CD4-positive, alpha-beta T cell treated with Interleukin-6 at 100 ng/mL for 8 hours (primary cell): ENCODE measurements around the gene ATP8B4.
"Not testable (repeated sequence)": the region's sequence is repeated elsewhere in the genome, so short reads cannot be mapped to it uniquely, and the experiment has no call there.

ENCODE experiments used
- DNase-seq: peaks from one replicate; pipeline ENCODE4 v3.0.0-alpha.2; 2020; ENCODE audit warnings: mixed read lengths, low spot score

Gene ATP8B4, protein sequence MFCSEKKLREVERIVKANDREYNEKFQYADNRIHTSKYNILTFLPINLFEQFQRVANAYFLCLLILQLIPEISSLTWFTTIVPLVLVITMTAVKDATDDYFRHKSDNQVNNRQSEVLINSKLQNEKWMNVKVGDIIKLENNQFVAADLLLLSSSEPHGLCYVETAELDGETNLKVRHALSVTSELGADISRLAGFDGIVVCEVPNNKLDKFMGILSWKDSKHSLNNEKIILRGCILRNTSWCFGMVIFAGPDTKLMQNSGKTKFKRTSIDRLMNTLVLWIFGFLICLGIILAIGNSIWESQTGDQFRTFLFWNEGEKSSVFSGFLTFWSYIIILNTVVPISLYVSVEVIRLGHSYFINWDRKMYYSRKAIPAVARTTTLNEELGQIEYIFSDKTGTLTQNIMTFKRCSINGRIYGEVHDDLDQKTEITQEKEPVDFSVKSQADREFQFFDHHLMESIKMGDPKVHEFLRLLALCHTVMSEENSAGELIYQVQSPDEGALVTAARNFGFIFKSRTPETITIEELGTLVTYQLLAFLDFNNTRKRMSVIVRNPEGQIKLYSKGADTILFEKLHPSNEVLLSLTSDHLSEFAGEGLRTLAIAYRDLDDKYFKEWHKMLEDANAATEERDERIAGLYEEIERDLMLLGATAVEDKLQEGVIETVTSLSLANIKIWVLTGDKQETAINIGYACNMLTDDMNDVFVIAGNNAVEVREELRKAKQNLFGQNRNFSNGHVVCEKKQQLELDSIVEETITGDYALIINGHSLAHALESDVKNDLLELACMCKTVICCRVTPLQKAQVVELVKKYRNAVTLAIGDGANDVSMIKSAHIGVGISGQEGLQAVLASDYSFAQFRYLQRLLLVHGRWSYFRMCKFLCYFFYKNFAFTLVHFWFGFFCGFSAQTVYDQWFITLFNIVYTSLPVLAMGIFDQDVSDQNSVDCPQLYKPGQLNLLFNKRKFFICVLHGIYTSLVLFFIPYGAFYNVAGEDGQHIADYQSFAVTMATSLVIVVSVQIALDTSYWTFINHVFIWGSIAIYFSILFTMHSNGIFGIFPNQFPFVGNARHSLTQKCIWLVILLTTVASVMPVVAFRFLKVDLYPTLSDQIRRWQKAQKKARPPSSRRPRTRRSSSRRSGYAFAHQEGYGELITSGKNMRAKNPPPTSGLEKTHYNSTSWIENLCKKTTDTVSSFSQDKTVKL

GRCh38 chr15:50119063-50120040 is at the start of gene ATP8B4:
Gene ATP8B4, minus strand, starts transcription at chr15:50119233. Its CDS starts 12,267 bp downstream, at chr15:50106966.
- DNase-seq = no peak

DNA sequence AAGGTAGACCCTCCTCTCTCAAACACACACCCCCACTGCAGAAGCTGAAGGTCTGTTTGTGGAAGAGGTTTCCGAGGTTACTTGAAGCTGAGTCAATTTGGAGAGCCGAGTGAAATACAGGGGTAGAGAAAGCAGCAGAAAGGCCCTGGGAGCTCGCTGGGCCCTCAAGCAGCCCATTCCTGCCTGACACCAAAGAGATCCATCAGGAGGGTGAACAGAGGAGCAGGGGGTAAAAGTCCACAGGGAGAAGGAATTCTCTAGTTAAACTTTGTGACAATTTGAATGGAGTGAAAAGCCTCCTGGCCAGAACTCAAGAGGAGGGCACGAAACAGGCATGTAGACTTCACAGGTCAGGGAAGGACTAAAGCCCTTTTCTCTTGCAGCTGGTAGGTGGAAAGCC is 49.3 kb upstream of the ATP8B4 start:
- DNase-seq = no peak

- no peak for DNase-seq
Observed at GRCh38 chr15:50167110-50167509, 48.1 kb upstream of the ATP8B4 start.

DNA sequence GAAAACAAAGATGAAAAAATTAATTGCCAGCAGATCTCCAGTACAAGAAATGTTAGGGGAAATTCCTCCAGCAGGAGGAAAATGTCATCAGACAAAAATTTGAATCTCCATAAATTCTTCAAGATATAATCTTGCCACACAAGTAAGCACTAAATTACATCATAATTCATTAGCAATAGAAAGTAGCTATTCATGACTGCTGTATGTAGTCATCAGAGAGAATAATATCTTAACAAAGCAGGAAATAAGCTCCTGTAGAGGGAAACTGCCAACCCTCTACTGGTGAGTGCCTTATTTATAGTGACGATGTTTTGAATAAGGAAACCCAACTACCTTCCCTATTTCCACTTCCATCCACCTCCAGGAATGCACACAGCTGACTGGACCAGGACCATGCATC is 47.2 kb upstream of the ATP8B4 start:
- DNase-seq = no peak

GRCh38 chr15:50164458-50164857 is 45.4 kb upstream of the ATP8B4 start:
- no peak for DNase-seq

DNA sequence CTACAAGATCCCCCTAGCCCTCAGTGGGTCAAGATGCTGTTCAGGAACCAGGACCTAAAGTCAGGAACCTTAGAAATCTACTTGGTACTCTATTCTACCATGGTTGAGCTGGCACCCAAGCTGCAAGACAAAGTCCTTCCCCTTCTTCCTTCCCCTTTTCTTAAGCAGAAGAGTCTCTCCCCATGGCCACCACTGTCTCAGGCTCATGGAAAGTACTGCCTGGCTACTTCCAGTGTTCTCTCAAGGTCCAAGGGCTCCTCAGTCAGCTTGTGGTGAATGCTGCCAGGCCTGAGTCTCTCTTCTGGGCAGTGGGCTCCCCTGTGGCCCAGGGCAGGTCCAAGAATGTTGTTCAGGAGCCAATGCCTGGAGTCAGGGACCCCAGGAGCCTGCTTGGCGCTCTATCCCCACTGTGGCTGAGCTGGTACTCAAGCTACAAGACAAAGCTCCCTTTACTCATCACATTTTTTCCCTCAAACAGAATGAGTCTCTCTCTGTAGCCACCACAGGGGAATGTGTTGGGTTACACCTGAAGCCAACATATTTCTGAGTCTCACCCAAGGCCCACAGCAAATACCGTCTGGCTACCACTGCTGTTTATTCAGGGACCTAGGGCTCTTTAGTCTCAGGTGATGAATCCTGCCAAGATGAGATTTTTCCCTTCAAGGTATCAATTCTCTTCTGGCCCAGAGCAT is 44.8 kb upstream of the ATP8B4 start:
- DNase-seq = no peak

GRCh38 chr15:50162969-50163718 is 44.1 kb upstream of the ATP8B4 start:
- DNase-seq = no peak

DNA sequence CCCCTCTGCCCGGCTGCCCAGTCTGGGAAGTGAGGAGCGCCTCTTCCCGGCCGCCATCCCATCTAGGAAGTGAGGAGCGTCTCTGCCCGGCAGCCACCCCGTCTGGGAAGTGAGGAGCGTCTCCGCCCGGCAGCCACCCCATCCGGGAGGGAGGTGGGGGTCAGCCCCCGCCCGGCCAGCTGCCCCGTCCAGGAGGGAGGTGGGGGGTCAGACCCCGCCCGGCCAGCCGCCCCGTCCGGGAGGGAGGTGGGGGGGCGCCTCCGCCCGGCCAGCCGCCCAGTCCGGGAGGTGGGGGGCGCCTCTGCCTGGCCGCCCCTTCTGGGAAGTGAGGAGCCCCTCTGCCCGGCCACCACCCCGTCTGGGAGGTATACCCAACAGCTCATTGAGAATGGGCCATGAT is 39.2 kb upstream of the ATP8B4 start:
- not testable (repeated sequence) for DNase-seq

DNA sequence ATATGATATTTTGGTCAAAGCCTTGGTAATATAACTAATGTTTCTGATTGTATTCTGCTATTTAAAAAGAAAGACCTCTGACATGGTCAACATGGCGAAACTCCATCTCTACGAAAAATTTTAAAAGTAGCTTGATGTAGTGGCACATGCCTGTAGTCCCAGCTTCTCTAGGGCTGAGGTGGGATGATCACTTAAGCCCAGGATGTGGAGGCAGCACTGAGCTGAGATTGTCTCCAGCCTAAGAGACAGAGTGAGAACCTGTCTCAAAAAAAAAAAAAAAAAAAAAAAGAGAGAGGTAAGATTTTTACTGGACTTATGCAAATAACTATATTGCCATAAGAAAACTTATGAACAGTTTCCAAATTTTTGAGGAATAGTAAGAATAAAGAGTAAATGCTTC is 32.4 kb upstream of the ATP8B4 start:
- no peak for DNase-seq

GRCh38 chr15:50150851-50151250 is 31.8 kb upstream of the ATP8B4 start:
- DNase-seq = no peak

DNA sequence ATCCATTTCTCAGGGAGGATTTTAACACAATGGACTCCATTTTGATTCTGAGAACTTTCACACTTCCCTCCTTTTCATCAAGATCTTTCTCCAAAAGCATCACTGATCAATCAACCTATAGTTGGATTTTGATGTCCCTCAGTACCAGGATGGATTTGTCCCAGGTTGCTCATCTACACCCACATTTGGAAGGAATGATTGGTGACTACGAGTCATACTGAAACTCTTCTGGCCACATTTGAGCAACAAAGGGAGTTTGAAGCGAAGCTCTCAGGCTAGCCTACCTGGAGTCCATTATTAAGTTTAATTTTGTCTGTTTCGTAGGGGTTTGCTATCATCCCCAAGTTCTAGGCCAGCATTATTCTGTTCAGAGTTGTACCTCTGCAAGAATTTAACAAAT is 31.3 kb upstream of the ATP8B4 start:
- DNase-seq = no peak

GRCh38 chr15:50149090-50149489 is 30.1 kb upstream of the ATP8B4 start:
- no peak for DNase-seq

DNA sequence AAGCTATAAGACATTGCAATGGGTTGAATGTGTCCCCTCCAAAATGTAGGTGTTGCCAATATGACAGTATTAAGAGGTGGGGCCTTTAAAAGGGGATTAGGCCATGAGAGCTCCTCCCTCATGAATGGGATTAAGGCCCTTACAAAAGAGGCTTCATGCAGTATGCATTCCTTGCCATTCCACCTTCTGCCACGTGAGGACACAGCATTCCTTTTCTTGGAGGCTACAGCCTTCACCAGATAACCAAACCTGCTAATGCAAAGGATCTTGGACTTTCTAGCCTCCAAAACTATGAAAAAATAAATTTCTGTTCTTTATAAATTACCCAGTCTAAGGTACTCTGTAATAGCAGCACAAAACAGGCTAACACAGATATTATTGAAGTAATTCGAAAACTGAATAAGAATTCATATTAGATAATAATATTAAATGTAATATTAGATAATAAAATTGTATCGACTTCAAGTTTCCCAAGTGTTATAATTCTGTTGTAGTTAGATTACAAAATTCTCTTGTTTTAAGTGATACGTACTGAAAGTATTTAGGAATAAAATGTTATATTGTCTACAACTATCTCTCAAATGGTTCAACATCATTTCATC is 29.4 kb upstream of the ATP8B4 start:
- DNase-seq = no peak

DNA sequence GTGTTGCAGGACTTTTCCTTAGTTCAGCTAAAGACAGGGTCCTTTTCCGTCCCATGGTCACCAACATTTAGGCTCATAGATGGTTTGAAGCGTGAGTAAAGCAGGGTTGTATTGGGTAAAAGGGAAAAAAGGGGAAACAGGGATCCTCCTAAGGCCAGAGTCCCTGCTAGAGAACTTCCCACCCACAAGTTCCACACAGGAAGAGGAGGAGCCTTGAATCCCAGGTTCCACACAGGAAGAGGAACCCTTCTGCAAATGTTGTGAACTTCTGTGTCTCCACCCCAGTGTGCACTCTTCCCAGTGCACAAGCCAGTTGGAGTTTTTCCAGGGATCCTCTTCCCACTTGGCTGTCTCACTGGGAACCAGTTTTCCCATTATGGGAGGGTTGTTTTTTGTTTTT is 27.6 kb upstream of the ATP8B4 start:
- DNase-seq = no peak

- peak; percentile 32 for DNase-seq
Observed at GRCh38 chr15:50145451-50145872, 26.4 kb upstream of the ATP8B4 start.

GRCh38 chr15:50144341-50145120 is 25.5 kb upstream of the ATP8B4 start:
- no peak for DNase-seq

DNA sequence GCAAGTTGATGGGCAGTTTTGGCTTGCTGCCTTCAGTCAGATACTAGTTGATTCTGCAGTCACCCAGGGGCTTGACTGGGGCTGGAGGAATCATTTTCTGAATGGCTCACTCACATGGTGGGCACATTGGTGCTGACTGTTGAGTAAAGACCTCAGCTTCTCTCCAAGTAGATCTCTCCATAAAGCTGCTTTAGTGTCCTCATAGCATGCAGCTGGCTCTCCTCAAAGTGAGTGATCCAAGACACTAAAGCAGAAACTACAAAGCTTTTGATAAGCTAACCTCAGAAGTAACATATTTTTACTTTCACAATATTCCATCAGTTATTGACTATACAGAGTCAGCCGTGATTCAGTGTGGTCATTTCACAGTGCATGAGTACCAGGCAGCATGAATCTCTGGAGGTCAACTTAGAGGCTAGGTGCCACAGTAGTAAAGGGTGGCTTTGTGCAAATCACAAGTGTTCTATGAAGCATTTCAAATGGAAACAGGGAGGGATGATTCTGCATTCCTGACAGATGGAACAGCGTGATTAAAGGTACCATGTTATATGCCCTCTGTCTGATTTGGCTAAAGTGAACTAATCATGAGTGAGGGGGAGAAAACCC is 24.3 kb upstream of the ATP8B4 start:
- DNase-seq = no peak

DNA sequence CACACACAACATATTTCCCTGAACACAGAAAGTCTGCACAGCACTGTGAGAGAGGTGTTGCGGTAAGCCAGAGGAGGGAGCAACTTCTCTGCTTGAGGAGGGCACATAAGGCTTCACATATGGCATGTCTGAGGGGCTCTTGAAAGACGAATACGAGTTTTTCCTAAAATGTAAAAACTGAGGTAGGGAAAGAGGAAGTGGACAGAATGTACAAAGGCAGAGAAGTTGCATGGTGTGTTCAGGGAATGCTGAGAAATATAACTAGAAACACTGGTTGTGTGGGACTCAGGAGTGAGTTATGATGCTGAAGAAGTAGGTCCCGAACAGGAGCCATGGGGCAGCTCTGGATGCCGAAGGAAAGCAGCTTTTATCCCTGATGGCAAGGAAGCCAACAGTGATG is 22.8 kb upstream of the ATP8B4 start:
- no peak for DNase-seq
